GM19397 (cell line): Measurements from ENCODE around the gene RSPH1.

Source experiments
- ATAC-seq: cut with Tn5 transposase; IDR thresholded peaks from one replicate; pipeline ENCODE4 v1.9.1; 2021; ENCODE audit warnings: mild to moderate bottlenecking, moderate library complexity; ENCODE audit not compliant: unreplicated experiment

RSPH1 gene

DNA sequence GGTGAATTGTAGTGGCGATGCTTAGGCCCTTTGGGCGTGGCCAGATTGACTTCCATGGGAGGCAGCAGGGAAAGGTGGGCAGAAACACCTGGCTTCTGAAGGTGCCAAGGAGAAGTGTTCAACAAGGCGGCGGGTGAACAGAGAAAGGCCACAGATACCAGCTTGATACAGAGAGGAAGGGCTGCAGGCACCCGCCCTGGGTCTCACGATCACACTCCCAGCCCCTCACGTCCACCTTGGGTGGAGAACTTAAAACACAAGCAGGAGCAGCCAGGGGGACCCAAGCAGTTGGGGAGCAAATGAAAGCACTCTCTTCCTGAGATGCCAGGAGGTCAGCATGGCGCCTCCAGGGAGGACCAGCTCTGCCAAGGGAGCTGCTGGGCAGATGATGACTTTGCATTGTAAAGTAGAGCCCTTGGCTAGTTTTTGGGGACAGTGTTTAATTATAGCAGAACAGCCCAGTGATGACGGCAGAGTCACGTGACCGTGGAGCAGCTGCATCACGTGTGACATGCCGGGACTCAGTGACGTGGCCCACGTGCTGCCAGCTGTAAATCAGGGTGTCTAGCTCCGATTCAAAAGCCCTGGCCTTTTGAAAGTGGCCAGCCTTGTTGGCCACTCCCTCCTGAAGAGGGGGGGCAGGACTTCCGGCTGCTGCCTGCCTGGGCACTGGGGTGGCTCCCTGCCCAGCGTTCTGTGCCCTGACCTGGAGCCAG, 36.6 kb upstream of the RSPH1 start:
- no peak for ATAC-seq

DNA sequence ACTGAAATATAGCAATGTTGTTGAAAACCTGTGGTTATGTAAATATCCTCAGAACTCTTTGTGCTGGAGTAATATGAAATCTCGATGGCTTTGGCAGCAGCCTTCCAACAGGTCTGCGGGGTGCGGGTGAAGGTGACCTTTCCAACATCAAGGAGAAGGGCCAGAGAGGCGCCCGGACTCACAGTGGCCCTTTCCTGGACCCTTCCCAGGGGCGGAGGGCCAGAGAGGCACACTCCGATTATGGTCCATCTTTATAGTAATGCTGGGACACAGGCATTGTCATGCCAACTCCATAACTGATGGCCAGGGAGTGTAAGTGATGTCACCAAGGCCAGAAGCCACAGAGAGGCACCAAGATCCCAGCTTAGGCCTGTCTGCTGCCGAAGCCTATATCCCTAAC, 35.7 kb upstream of the RSPH1 start:
- no peak for ATAC-seq

DNA sequence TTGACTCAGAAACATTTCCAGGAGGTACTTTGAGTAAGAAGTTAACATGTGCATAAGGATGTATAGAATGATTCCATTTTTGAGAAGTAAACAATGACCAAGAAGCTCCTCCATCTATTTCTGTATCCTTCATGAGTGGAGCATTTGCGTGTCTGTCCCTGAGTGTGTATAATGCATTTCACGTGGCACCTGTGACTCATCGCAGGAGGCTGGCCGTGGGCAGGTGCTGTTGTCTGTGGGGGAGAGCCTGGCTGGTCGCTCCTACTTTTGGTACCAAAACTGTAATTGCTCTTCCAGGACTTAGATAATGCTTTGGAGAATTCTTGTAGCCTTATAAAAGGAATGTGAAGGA, 34.1 kb upstream of the RSPH1 start:
- ATAC-seq = no peak

DNA sequence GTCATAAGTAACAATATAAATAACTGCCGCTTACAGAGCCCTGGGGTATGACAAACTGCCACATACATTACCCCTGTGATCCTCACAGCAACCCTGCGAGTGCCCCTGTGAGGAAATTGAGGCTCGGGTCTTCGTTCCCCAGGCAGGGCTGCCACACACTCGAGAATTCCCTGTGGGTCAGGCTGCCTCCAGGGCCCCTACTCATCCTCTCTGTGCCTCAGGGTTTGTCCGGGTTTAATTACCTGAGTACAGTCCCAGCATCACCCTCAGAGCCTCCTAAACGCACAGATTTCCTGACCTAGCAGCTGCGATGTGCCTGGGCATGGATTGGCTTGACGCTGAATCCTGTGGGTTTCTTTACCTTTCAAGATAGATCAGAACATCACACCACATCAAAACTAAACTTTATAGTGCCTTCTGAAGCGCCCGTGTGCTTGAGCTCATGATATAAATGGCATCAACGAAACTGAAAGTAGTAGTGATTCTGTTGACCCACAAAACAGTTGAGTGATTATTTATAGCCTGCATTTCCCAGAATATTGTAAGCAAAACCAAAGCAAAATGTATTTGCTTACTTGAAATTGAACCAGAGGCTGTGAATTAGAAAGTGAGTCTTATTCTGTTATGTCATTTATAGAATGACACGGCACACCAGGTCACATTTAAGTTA, 31.6 kb upstream of the RSPH1 start:
- ATAC-seq = no peak

DNA sequence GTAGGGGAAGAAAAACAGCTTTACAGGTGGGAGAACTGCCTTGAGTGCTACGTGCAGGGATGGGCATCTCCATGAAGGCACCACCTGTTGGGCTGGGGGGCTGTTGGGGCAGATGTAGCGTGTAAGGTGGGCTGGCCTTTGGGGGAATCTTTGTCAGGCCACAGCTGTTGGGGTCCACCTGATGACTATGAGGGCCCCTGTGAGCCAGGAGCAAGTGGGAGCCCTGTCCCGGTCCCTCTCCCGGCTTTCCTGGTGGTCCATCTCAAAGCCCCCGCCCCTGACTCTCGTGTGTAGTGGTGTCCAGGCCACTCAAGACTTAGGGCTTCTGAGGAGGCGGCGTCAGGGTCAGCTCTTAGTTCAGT, 31.1 kb upstream of the RSPH1 start:
- ATAC-seq = no peak

DNA sequence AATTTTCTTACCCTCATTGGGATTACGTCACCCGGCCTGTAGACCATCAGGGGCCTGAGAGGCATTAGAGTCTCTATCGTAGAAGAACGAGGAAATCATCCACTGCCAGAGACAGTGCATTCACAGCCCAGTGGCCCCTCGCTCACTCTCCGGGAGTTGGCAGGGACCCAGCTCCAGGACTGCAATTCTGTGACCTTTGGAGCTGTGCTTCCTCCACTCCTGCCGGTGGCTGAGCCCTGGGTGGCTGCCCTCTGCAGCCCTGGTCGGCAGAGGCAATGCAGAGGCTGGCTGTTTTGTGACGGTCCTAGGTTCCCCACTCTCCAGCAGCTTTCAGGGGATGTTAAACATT, 30.3 kb upstream of the RSPH1 start:
- no peak for ATAC-seq

DNA sequence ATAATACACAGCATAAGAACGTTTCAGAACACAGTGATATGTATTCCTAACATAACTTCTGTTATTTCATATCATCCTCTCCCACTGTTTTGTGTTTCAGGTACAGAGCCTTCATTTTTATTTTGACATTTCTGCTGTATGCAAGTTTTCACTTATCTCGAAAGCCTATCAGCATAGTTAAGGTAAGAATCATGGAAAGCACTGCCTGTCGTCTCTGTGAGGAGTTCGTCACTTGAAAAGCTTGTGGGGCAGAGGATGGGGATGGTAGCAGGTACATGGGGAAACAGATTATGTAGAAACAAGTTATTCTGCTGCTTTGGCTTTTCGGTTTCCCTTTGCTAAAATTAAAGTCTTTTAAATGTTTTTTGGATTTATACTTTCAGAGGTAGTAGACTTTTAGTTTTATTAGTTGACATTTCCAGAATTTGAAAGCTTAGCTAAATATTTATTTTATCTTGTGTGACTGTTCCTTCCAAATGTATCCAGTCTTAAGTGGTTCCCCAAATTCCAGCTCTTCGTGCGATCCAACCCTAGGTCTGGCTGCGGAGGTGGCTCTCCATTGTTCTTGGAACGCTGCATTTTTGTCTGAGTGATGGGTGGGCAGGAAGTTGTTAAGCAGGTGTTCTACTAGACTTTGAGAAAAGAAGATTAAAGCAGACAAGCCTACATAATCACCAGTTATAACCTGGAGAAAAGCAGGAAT, 29.8 kb upstream of the RSPH1 start:
- no peak for ATAC-seq

DNA sequence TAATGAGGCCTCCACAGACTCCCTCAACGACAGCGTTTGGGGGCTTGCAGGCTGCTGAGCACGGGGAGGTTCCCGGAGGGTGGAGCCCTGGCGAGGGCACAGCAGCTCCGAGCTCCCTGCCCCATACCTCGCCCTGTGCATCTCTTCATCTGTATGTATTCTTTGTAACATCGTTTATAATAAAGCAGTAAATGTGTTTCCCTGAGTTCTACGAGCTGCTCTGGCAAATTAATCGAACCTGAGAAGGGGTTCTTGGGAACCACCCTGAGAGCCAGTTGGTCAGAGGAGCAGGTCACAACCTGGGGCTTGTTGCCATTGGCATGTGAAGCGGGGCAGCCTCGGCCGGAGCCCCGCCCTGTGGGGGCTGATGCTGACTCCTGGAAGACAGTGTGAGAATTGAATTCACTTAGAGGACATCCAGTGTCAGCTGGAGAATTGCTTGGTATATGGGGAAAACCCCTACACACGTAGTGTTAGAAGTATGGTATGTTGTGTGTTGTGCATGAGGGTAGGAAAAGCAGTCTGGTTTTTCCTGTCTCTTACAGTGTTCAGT, 29.1 kb upstream of the RSPH1 start:
- ATAC-seq = peak; percentile 20

DNA sequence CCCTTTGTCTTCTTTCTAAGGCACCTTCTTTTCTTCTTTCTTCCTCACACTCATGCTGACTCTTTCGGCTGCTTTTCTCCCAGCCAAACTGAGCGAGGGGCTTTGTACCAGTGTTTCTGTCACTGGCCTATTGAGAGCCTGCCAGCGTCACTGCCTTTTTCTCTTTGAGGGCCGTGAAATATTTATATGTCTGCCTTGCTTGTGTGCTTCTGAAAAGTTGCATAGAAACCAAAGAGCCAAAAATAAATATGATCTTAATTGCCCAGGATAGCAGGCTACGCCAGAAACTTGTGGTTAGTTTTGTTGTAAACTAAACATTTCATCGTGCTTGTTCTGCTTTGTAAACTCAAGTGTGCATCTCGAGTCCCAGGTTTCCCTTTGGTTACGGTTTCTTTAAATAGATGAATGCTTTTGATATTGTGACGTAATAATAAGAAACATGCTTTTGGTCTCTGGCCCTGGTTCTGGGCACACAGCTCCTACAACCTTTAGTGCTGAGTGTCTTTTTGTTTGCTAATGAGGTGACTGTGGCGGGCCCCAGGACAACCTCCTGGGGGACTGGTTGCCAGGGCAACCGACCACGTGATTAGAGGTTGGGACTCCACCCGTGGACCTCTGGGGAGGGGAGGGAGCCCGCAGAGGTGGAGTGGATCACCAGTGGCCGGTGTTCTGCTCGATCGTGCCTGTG, 28.5 kb upstream of the RSPH1 start:
- peak; percentile 76 for ATAC-seq

DNA sequence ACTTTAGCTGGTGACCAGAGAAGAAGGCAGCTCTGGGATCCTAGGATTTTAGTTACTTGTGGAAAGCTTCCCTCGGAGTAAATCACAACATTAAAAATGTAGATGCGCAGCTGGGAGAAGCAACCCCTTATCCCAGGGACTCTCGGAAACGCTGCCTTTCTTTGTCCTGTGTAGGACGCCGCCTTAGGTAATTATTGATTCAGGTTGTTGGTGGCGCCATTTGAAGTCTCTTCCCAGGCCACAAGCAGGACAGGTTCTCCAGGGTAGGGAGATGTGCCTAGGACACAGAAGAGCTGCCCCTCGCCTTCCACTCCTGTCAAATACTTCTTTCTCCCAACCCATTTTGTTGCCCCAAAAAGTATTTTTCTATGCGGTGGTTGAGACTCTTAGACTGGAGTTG, 27.9 kb upstream of the RSPH1 start:
- ATAC-seq = no peak

DNA sequence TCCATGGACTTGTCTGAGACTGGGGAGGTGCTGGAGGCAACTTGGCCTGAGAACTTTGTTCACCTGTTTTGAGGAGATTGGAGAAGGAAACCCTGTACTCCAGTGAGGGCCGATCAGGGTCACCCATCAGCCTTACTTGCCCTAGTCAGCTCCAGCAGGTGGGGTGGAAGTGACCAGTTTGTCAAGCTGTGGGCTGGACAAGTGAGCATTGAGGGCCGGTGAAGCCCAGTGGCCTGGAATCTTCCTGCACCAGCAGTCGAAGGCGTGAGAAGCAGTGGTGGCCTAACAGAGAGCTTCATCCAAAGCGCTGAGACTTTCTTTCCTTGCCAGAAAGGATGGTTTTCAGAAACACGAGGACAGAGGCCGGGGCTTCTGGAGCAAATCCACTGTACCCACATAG, 27.2 kb upstream of the RSPH1 start:
- ATAC-seq = no peak

DNA sequence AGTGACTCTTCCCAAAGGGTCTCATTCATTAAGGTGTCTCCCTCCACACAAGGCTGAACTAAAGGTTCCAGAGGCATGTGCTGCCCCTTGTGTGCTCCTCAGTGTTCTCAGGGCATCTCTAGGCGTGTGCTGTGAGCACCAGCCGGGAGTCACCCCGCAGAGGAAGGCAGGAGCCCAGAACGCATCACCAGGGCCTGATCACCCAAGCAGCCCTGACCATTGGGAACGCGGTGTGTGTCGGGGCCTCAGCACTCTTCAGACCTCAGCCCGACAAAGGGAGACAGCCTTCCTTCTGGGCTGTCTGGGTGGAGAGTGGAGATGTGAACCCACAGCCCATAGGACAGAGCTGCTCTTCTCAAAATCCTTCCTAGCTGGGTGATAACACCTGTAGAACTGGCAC, 26.7 kb upstream of the RSPH1 start:
- ATAC-seq = no peak

DNA sequence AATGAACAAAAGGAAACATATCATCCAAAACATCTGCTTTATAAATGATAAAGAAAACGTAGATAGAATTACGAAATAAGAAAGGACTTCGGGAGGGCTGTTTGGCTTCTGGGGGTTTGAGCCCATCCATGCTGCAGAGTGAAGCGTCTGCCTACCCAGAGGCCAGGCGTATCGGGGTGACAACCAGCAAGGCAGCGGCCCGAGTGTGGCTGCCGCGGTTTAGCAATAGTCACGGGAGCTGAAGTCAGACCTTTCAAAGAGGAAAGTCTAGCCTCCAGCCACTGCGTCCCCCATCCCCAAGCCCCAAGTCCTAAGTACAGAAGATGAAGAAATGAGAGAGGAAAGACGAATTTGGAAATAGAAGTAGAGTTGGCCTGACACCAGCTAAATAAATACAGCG, 26.2 kb upstream of the RSPH1 start:
- ATAC-seq = no peak

DNA sequence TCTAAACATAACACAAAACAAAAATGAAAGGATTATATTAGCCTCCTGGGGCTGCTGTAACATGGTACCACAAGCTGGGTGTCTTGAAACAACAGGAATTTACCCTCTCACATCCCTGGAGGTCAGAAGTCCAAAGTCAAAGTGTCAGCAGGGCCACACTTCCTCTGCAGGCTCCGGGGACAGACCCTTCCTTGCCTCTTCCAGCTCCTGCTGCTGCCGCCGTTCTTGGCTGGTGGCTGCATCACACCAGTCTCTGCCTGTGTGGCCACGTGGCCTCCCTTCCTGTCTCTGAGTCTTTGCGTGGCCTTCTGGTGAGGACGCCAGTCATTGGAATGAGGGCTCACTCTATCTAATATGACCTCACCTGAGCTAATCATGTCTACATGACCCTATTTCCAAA, 25.8 kb upstream of the RSPH1 start:
- ATAC-seq = no peak

DNA sequence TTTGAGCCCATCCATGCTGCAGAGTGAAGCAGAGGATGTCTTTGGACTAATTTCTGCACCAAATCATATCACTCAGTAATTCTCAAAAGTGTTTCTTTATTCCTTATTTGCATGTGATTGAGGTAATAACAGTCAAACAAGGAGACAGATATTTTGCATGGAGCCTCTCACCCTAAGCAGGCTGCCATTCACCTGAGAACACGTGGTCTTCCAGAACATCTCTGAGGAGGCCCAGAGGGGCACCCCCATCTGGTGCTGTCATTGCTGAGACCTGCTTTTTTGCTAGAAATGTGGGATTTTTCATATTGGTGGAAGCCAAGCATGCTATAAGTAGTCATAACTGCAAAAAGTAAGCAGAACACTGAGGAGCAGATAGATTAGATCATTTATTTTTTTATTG, 25.4 kb upstream of the RSPH1 start:
- no peak for ATAC-seq

DNA sequence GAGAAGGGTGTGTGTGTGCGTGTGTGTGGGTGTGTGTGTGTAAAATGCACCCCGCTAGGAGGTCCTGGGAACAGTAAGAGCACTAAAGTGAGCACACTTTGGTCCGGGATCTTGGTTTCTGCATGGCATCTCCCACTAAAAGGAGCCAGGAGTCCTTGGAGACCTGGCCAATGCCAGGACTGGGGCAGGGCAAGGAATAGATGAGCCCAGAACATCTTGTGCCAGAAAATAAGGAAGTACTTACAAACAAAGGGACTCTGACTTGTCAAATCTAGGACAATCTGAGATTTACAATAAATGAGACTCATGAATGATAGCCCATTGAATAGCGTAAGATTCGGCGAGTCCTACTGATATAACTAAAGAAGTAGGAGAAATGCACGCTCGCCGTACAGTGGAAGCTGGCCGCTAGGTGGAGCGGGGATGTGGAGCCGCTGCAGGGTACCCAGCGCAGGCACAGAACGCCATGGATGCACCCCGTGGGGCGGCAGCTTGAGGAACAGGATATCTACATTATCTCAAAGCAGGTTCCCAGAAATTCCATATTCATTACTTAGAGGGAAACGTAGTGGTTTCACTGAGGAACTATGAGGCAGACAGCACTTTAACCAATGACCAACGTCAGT, 24.7 kb upstream of the RSPH1 start:
- no peak for ATAC-seq

DNA sequence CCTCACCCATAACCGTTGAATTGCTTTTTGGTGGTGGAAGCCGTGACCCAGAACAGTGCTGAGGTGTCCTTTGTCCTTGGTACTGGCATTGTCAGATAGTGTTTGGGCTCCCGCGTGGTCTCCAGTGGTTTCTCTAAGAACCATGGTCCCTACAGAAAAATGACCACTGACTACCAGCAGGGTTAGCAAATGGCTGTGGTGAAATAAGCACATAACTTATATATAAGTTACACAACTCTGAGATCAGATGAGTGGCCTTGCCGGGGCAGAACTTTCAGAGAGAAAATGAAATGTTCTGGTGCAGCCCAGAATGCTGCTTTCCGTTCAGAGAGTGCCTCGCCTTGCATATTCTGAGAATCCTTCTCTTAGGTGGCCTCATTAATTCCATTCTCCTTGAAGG, 22.6 kb upstream of the RSPH1 start:
- ATAC-seq = no peak

DNA sequence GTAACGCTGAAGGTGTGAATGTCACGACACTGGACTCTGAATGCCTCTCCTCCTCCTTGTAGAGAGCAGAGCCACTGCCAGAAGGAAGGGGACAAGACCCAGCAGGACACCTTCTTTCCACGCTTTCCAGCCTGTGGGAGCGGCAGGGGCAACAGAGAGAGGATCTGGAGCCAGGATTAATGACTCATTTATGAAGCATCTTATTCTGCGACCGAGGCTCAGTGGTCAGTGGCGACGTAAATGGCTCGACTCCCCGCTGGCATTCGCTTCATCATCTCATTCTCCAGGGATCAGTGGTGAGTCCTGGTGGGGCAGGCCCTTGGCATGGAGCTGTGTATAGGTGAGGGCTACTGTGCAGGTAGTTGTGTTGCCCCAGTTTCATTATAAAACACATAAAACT, 22.2 kb upstream of the RSPH1 start:
- ATAC-seq = no peak

DNA sequence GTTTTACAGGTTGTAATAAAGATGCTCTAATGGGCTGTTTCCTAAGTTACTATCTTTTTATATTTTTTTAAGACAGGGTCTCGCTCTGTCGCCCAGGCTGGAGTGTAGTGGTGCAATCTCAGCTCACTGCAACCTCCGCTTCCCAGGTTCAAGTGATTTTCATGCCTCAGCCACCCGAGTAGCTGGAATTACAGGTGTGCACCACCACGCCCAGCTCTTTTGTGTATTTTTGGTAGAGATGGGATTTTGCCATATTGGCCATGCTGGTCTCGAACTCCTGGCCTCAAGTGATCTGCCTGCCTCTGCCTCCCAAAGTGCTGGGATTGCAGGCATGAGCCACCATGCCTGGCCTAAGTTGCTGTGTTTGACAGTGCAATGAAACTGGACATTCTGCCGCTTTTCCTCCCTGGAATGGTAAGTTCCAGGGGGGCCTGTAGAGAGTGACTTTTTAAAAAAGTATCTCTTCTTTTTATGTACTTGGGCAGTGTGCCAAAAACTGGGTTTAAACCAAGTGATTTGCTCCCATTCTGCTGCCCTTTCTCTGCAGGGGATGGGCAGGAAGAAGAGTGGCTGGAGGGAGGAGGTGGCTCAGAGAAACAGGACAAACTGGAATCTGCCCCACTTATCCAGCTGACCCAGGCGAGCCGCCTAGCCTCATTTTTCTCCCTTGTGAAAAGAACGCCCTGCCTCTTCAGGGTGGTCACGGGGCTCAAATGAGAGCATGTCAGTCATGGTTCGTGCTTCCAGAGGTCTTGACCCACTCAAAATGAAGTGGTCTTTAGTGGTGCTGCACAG, 19.9 kb upstream of the RSPH1 start:
- ATAC-seq = no peak

DNA sequence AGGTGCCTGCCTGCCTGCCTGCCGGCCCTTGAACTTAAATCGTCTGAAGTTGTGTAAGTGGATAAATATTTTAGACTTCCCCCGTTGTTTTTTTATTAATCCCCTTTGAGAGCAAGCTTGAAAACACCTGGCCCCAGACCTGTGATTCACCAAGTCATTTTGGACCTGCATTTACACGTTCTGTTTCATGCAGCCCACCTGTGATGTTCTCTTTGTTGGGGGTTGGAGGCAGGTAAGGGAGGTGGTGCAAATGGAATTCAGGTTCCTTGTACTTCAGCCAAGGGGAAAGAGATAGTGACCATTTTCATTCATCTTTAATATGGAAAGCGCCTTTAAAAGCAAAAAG, 18.8 kb upstream of the RSPH1 start:
- ATAC-seq = no peak
